SKM-1 treated with dmso at 0.1 percent for 144 hours (cell line): ENCODE results near the gene CFD.
"Not testable (repeated sequence)": the region's sequence is repeated elsewhere in the genome, so short reads cannot be mapped to it uniquely, and the experiment has no call there.

Source experiments
- DNase-seq: peaks from one replicate; lab custom pipeline; 2025; ENCODE audit not compliant: unreplicated experiment; lab: John Stamatoyannopoulos, UW

CFD gene

DNA sequence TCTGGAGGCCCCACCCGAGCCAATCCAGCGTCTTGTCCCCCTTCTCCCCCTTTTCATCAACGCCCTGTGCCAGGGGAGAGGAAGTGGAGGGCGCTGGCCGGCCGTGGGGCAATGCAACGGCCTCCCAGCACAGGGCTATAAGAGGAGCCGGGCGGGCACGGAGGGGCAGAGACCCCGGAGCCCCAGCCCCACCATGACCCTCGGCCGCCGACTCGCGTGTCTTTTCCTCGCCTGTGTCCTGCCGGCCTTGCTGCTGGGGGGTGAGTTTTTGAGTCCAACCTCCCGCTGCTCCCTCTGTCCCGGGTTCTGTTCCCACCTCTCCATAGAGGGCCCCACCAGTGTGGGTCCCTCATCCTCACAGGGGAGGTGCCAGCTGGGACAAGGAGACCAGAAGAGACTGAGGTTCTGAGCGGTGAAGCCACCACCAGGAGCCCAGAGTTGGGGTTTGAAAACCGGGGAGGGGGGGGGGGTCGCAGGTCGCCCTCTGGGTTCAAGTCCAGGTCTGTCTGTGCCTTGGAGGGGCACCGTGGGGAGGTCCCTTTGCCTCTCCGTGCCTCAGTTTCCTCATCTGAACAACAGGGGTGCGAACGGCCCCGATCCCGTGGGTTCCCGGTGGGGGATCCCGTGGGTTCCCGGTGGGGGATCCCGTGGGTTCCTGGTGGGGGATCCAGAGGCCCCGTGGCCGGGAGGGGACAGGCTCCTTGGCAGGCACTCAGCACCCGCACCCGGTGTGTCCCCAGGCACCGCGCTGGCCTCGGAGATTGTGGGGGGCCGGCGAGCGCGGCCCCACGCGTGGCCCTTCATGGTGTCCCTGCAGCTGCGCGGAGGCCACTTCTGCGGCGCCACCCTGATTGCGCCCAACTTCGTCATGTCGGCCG is 7.1 kb upstream of the CFD start, which contains the start of gene ELANE:
Gene ELANE (plus strand): TSS at position 168 of the 878 bp plus-strand sequence. CDS start 26 bp downstream, at position 194.
- peak; percentile 32 for DNase-seq

DNA sequence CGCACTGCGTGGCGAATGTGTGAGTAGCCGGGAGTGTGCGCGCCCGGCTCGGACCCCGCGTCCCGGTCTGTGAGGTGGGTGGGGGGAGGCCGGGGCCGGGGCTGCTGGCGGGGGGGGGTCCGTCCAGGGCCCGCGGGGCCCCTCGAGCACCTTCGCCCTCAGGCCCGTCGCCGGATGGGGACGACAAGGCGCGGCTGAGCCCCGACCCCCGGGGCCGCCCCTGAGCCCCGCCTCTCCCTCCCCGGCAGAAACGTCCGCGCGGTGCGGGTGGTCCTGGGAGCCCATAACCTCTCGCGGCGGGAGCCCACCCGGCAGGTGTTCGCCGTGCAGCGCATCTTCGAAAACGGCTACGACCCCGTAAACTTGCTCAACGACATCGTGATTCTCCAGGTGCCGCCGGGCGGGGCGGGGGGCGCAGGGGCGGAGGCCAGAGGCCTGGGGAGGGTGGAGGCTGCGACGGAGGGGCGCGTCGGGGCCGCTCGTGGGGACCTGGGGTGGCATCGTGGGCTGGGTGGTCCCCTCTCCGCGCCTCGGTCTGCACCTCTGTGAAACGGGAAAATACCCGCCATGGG is 6.4 kb upstream of the CFD start:
- DNase-seq = no peak

DNA sequence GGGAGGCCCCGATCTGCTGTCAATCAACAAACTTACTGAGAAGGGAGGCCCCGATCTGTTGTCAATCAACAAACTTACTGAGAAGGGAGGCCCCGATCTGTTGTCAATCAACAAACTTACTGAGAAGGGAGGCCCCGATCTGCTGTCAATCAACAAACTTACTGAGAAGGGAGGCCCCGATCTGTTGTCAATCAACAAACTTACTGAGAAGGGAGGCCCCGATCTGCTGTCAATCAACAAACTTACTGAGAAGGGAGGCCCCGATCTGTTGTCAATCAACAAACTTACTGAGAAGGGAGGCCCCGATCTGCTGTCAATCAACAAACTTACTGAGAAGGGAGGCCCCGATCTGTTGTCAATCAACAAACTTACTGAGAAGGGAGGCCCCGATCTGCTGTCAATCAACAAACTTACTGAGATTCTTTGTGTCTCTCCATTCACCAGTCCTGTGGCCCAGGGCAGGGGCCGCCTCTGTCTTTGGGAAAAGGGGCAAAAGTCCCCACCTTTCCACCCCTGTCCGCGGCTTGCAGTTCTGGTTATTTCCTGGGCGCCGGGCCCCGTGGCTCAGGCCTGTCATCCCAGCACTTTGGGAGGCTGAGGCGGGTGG is 5.7 kb upstream of the CFD start:
- not testable (repeated sequence) for DNase-seq

DNA sequence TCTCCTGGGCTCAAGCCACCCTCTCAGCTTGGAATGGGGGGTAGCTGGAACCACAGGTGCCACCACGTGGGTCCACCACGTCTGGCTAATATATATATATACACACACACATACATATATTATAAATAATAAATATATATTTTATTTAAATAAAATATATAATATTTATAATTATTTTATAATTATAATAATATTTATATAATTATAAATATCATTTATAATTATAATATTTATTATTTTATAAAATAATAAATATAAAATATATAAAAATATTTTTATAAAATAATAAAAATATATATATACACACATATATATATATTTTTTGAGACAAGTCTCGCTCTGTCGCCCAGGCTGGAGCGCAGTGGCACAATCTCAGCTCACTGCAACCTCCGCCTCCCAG is 4.9 kb upstream of the CFD start:
- no peak for DNase-seq

DNA sequence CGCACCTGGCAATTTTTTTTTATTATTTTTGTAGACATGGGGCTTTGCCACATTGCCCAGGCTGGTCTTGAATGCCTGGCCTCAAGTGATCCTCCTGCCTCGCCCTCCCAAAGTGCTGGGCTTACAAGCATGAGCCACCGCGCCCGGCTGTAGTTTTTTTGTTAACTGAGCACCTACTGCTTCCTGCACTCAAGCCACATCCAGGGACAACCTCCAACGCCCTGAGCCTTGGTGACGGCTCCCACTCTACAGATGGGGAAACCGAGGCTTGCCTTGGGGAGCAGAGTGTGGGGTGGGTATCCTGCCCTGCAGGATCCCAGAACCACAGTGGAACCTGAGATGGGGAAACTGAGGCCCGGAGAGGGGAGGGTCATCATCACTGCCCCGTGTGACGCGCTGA is 4.3 kb upstream of the CFD start:
- DNase-seq = no peak

DNA sequence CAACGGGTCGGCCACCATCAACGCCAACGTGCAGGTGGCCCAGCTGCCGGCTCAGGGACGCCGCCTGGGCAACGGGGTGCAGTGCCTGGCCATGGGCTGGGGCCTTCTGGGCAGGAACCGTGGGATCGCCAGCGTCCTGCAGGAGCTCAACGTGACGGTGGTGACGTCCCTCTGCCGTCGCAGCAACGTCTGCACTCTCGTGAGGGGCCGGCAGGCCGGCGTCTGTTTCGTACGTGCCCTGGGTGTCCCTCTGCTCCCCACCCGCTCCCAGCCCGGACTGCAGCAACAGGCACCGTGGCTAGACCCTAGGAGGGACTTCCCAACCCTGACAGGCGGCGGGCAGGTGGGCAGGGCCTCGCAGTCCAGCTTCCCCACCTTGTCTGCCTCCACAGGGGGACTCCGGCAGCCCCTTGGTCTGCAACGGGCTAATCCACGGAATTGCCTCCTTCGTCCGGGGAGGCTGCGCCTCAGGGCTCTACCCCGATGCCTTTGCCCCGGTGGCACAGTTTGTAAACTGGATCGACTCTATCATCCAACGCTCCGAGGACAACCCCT is 3.8 kb upstream of the CFD start:
- no peak for DNase-seq

DNA sequence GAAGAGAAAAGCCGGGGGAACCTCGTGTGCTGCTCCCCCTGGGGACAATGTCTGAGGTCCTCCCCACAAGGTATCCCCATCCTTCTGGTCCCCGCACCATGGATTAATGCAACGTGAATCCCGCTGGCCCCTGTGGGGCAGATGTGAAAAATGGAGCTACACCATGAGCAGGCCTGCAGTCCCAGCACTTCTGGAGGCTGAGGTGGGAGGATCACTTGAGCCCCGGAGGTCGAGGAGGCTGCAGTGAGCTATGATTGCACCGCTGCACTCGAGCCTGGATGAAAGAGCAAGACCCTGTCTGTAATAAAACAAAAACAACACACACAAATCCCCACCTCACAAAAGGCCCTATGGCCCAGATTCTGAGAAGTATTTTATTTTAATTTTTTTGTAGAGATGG is 1.2 kb upstream of the CFD start:
- DNase-seq = no peak

DNA sequence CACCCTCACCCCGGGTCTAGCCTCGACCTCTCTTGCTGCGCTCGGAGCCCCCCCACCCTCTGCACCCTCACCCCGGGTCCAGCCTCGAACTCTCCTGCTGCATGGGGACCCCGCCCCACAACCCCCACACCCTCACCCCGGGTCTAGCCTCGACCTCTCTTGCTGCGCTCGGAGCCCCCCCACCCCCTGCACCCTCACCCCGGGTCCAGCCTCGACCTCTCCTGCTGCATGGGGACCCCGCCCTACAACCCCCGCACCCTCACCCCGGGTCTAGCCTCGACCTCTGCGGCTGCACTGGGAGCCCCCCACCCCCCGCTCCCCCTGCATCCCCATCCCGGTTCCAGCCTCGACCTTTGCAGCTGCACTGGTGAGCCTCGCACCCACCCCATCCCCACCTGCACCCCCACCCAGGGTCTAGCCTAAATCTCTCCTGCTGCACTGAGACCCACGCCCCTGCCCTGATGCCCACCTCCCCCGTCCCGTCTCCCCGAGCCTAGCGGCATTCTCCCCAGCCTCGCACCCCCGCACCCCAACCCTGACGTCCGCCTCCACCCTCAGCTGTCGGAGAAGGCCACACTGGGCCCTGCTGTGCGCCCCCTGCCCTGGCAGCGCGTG is 1.8 kb downstream of the CFD start:
- DNase-seq = no peak

DNA sequence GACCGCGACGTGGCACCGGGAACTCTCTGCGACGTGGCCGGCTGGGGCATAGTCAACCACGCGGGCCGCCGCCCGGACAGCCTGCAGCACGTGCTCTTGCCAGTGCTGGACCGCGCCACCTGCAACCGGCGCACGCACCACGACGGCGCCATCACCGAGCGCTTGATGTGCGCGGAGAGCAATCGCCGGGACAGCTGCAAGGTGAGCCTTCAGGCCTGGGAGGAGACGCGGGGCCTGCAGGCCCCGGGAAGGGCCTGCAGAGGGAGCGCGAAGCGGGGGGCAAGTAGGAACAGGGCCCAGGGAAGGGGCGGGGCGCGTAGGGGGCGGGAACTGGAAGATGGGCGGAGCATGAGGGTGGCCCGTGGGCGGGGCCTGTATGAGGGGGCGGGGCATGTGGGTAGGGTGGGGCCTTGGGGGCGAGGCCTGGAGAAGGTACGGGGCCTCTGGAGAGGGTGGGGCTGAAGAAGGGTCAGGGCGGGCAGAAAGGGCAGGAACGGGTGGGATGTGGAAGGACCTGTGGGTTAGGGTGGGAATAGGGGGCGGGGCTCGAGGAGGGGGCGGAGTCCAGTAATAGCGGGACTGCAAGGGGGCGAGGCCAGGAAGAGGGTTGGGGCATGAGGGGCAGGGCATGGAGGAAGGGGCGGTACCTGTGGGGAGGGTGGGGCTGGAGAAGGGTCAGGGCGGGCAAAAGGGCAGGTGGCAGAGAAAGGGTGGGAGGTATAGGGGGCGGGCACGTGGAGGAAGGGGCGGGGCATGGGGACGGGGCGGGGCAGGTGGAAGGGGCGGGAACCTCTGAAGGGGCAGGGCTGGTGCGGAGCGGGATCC is 2.5 kb downstream of the CFD start:
- peak; percentile 73 for DNase-seq

DNA sequence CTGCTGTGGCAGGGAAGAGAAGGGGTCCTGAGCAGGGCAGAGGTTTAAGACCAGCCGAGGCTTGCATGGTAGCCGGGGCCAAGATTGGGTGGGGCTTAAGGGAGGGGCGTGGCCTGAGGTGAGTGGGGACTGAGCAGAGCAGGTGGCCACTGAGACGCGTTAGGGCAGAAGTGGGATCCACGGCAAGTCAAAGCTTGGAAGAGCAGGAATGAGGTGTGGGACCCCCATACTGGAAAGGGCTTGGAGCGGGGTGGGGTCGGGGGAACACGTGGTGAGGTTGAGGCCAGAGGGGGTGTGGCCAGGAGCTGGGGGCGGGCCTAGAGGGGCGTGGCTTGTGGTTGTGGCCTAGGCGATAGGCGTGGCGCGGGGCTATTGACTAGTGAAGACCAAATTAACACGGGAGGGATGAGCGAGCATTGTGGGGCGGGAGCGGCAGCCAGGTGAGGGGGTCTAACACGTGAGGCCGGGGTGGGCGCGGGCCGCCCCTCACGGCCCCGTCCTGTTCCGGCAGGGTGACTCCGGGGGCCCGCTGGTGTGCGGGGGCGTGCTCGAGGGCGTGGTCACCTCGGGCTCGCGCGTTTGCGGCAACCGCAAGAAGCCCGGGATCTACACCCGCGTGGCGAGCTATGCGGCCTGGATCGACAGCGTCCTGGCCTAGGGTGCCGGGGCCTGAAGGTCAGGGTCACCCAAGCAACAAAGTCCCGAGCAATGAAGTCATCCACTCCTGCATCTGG is 3.3 kb downstream of the CFD start:
- no peak for DNase-seq

DNA sequence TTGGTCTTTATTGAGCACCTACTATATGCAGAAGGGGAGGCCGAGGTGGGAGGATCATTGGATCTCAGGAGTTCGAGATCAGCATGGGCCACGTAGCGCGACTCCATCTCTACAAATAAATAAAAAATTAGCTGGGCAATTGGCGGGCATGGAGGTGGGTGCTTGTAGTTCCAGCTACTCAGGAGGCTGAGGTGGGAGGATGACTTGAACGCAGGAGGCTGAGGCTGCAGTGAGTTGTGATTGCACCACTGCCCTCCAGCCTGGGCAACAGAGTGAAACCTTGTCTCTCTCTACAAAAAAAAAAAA is 3.8 kb downstream of the CFD start:
- no peak for DNase-seq

DNA sequence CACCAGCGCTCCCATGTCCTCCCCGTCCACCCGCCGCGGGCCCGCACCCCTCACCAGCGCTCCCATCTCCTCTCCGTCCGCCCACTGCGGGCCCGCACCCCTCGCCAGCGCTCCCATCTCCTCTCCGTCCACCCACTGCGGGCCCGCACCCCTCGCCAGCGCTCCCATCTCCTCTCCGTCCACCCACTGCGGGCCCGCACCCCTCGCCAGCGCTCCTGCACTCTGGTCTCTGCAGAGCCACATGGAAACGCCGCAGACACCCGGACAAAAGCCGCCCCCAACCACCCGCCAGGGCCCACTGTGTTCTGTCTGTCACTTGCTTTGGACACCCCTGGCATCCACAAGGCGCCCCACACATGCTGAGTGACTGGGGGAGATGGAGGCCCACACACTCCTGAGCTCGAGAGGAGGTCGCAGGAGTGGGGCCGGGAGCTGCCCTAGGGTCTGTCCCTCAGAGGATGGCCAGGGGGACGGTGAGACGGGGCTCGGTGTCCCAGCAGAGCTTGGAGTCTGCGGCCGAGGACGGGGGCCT is 7.4 kb downstream of the CFD start:
- no peak for DNase-seq

DNA sequence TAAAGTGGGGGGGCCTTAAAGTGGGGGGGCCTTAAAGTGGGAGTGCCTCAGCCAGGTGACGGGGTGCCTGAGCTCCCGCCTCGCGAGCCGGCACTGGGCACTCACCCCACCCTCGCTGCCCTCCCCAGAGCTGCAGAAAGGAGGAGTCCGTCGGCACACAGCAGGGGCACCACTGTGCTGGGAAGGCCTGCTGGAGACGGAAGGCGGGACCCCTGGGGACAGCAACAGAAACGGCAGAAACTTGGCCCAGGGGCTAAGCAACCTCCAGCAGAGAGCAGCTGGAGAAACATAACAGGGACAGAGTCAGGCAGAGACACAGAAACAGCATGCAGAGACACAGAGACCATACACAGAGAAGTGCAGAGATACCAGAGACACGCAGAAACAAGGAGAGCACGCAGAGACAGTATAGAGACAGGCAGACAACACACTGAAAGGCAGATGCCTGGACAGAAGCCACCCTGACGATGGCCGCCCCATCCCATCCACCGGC is 7.9 kb downstream of the CFD start:
- DNase-seq = no peak

DNA sequence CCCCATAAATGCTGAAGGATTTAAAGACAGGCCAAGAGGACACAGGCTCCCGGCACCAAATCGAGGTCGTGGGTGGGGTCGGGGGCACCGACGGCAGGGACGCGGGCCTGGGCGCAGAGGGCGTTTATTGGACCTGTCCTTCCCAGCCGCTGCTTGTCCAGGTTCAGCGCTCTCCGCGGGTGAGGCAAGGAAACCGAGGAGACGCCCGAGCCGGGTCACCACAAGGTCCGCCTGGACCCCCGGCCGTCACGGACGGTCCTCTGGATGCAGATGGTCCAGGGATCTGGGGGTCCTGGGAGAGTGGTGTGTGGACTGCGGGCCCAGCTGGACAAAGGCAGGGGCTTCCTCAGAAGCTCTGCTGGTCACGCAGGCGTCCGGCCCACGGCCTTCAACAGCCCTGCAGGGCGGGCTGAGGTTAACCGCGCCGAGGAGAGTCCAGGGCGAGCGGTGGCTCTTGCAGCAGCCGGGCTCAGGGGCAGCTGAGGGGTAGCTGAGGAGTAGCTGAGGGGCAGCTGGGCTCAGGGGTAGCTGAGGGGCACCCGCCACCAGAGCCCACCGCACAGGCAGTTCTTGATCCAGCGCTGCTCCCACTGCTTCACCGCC is 8.5 kb downstream of the CFD start:
- no peak for DNase-seq

DNA sequence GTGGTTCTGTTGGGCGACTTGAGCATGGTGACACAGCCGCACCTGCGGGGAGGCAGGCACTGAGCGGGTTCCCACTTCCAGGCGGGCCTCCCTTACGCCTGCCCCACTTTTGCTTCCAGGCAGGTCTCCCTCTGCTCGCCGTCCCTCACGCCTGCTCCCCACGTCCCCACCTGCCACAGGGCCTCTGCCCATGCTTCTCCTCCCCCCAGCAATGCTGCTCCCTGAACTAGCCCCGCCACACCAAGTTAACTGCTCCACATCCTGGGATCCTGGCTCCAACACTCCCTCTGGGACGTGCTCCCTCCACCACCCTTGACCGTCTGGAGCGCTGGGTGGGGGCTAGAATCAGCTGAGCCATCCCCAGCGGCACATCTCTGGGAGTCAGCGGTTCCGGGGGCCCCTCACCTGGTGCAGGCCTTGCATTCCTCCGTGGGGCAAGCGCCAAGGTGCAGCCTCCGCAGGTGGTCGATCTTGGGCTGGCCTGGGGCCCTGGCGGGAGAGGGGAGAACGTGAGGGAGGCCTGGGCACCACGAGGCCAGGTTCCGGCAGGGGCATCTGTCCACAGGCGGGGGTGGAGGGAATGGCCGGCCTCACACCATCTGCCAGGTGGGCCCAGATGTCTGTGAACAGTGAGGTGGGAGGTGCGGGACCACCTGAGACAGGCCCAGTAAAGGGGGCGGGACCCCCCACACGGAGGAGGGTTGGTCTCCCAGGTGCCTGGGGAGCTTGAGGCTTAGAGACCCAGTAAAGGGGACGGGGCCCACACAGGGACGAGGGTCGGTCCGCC is 9.2 kb downstream of the CFD start:
- no peak for DNase-seq

DNA sequence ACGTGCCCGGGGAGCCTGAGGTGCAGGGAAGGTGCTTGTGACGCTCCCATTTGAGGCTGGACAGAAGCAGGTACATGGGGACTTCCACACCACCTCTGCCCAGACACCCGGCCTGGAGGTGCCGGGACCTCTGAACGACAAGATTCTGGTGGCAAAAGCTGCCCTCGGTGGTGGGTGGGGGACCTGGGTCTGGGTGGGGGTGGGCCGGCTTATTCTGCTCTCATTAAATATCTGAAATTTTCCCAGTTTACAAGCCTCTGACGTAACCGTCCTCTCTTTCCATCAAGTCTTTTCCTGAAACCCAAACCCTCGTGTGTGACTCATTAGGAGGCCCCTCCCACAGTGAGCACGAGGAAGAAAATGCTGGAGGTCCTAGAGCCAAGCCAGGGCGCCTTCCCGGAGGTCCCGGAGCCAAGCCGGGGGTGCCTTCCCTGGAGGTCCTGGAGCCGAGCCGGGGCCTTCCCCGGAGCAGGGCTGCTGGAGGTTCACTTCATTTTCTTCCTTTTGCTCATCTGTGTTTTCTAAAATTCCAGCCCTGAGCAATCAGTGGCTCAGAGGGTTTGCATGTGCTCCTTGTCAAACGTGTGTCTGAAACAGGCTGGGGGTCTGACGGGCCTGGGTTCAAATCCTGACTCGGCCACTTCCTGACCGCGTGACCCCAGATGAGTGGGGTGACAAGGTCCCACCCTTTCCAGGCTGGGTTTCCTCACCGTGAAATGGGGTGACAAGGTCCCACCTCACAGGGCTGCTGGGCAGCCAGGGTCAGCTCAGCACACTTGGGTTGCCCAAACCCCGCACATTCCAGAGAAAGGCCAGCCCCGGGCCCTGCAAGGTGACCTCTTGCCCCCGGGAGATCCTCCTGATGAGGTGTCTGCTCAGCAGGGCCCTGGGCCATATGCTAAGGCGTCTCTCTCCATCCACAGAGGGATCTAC is 10.0 kb downstream of the CFD start:
- DNase-seq = no peak

DNA sequence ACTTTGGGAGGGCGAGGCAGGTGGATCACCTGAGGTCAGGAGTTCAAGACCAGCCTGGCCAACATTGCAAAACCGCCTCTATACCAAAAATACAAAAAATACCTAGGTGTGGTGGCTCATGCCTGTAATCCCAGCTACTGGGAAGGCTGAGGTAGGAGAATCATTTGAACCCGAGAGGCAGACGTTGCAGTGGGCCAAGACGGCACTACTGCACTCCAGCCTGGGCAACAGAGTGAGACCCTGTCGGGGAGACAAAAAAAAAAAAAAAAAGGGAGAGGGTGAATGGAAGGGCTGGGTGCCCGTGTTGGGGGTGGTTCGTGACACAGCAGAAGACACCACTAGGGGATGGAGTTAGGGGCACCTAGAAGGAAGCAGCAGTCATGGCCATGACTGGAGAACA is 10.8 kb downstream of the CFD start:
- no peak for DNase-seq
